OCI-LY7 (cell line): Measurements from ENCODE around the gene NF2.

Experiments
- EZH2phosphoT487 ChIP-seq: fragments of 200-600 bp; sonication (generic); IDR thresholded peaks from 2 replicates; pipeline ENCODE4 v1.6.1; 2018; ENCODE audit warnings: low read depth, borderline replicate concordance, mild to moderate bottlenecking, mixed run types, antibody characterized with exemption, low read length, moderate library complexity, mixed read lengths
- TF ChIP-seq, protein P1 (sequence below): fragments of 200-600 bp; sonication (generic); conservative IDR thresholded peaks from 2 replicates; pipeline ENCODE4 v1.5.1; 2014; ENCODE audit warnings: mild to moderate bottlenecking, antibody characterized with exemption, low read length, moderate library complexity, mixed read lengths

DNA sequence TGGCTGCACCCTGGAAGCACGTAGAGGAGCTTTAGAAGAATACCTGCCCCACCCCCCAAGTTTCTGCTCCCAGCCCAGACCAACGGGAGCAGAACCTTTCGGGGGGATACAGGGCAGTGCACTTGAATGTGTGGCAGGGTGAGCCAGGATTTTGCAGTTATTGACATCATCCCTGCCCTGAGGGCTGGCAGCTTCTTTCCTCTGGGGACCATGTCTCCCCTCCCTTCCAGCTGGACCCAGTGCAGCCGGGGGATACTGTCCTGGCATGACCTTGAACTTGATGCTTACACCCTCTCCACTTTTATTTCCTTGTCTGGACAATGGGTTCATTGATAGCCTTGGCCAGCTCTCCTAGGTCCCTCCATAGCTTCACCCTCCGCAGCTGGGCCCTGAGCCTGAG lies 112.3 kb downstream of the NF2 start:
- TF ChIP-seq, protein P1, sequence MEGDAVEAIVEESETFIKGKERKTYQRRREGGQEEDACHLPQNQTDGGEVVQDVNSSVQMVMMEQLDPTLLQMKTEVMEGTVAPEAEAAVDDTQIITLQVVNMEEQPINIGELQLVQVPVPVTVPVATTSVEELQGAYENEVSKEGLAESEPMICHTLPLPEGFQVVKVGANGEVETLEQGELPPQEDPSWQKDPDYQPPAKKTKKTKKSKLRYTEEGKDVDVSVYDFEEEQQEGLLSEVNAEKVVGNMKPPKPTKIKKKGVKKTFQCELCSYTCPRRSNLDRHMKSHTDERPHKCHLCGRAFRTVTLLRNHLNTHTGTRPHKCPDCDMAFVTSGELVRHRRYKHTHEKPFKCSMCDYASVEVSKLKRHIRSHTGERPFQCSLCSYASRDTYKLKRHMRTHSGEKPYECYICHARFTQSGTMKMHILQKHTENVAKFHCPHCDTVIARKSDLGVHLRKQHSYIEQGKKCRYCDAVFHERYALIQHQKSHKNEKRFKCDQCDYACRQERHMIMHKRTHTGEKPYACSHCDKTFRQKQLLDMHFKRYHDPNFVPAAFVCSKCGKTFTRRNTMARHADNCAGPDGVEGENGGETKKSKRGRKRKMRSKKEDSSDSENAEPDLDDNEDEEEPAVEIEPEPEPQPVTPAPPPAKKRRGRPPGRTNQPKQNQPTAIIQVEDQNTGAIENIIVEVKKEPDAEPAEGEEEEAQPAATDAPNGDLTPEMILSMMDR, result no peak
- no peak for TF ChIP-seq EZH2phosphoT487
